Sigmoid colon (tissue), 7 donors: Measurements from ENCODE around the gene GMDS. TPM values are rescaled to one million over a fixed set of nuclear protein-coding genes. Genes with fewer than 3 reads are reported as not detected.

Experiments used
- DNase-seq: peaks from one replicate; pipeline ENCODE4 v3.0.0-alpha.2; 2019
- H3K27ac ChIP-seq, 4 donors: fragments of 200-600 bp; sonication (generic); one replicate each; pipeline ENCODE4 v1.5.1; 2016 to 2019; ENCODE audit warnings: mild to moderate bottlenecking in 1 of 4
- H3K27me3 ChIP-seq, 3 donors: fragments of 200-600 bp; sonication (generic); one replicate each; pipeline ENCODE4 v1.5.1; 2019; ENCODE audit warnings: mild to moderate bottlenecking in 1 of 3
- H3K36me3 ChIP-seq, 4 donors: fragments of 200-600 bp; sonication (generic); one replicate each; pipeline ENCODE4 v1.5.1; 2016 to 2019
- H3K4me1 ChIP-seq, 4 donors: fragments of 200-600 bp; sonication (generic); one replicate each; pipeline ENCODE4 v1.5.1; 2017 to 2019
- H3K4me3 ChIP-seq, 4 donors: fragments of 200-600 bp; sonication (generic); one replicate each; pipeline ENCODE4 v1.5.1; 2017 to 2019; ENCODE audit warnings: mild to moderate bottlenecking in 2 of 4, moderate library complexity in 1 of 4
- H3K9me3 ChIP-seq, 4 donors: fragments of 200-600 bp in 3 of 4; sonication (generic) in 3 of 4; one replicate each; pipeline versions ENCODE4 v1.5.1 to v1.6.1; 2013 to 2019
- EP300 ChIP-seq, 4 donors: sonication (generic); formaldehyde crosslinking; IDR thresholded peaks; one replicate each; pipeline ENCODE4 v1.6.1; 2017; ENCODE audit warnings: antibody characterized with exemption in 4 of 4
- POLR2A ChIP-seq, 2 donors: fragments of 450-650 bp; IDR thresholded peaks; one replicate each; pipeline ENCODE4 v1.6.1; 2016; ENCODE audit warnings: antibody characterized with exemption in 2 of 2, mild to moderate bottlenecking in 2 of 2, moderate library complexity in 2 of 2
- POLR2AphosphoS5 ChIP-seq, 4 donors: sonication (generic); formaldehyde crosslinking; IDR thresholded peaks; one replicate each; pipeline ENCODE4 v1.6.1; 2017; ENCODE audit warnings: antibody characterized with exemption in 4 of 4
- WGBS, 2 donors: extraction: QIAGEN DNeasy Blood & Tissue Kit; methylation state at CpG; one replicate each; pipeline ENCODE4 v1.1.7; 2013; 5-methylcytosine and 5-hydroxymethylcytosine counted together
- intact Hi-C: fragments of 100-400 bp; cut with DNase I; formaldehyde crosslinking; loops from one replicate; pipeline ENCODE4 v1.15.1; 2023
- polyA plus RNA-seq, 3 donors: library from polyadenylated mRNA; stranded (reverse); fragments of 200-250 nt; gene quantifications; one replicate each; pipeline ENCODE4 v1.2.3, GENCODE V29; 2013
- total RNA-seq, 4 donors: library from RNA; depleted of rRNA; stranded (reverse); fragments of >200 nt; gene quantifications; one replicate each; pipeline ENCODE4 v1.1.0, GENCODE V29; 2016
- TF ChIP-seq, protein P1 (sequence below), 4 experiments: fragments of 450-650 bp in 3 of 4; fragments of 200-600 bp in 1 of 4; IDR thresholded peaks; one replicate each; pipeline ENCODE4 v1.5.1; 2016 to 2019; ENCODE audit warnings: antibody characterized with exemption in 4 of 4, mild to moderate bottlenecking in 3 of 4, moderate library complexity in 2 of 4
- donor health status: healthy with polysubstance abuse.
- donor health status: Bipolar disorder and iron deficiency.
- donor health status: healthy.

Gene GMDS
- total and polyA plus RNA-seq, 7 donors, result 3.1 to 173 (median 9.4) TPM

GRCh38 chr6:1942834-1943233 is 302.6 kb downstream of the GMDS start:
- no peak overlapping the region for H3K27ac ChIP-seq
- DNase-seq, result no peak
- 94 to 97% methylated on average over 6 of the region's 6 CpGs for WGBS, 2 donors
- no peak for TF ChIP-seq POLR2AphosphoS5 (IDR thresholded peaks at IDR 0.05)
- TF ChIP-seq, protein P1, sequence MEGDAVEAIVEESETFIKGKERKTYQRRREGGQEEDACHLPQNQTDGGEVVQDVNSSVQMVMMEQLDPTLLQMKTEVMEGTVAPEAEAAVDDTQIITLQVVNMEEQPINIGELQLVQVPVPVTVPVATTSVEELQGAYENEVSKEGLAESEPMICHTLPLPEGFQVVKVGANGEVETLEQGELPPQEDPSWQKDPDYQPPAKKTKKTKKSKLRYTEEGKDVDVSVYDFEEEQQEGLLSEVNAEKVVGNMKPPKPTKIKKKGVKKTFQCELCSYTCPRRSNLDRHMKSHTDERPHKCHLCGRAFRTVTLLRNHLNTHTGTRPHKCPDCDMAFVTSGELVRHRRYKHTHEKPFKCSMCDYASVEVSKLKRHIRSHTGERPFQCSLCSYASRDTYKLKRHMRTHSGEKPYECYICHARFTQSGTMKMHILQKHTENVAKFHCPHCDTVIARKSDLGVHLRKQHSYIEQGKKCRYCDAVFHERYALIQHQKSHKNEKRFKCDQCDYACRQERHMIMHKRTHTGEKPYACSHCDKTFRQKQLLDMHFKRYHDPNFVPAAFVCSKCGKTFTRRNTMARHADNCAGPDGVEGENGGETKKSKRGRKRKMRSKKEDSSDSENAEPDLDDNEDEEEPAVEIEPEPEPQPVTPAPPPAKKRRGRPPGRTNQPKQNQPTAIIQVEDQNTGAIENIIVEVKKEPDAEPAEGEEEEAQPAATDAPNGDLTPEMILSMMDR (IDR thresholded peaks at IDR 0.05), result no peak
- no peak for TF ChIP-seq POLR2A (IDR thresholded peaks at IDR 0.05)
- no peak for TF ChIP-seq EP300 (IDR thresholded peaks at IDR 0.05)
- H3K4me3 ChIP-seq, result no peak overlapping the region
- no peaks in the 10 kb centered on the region for H3K27me3 ChIP-seq
- H3K4me1 ChIP-seq, result no peaks in the 10 kb centered on the region
- H3K9me3 ChIP-seq, result no peaks in the 10 kb centered on the region
- intact Hi-C loops, result no loop called here
- H3K36me3 ChIP-seq, result no peaks in the 10 kb centered on the region

- Histone ChIP-seq H3K36me3 (no peaks in the 10 kb centered on the region), H3K27ac (no peak overlapping the region), H3K27me3 (no peaks in the 10 kb centered on the region), H3K4me3 (no peak overlapping the region), H3K9me3 (no peaks in the 10 kb centered on the region), H3K4me1 (no peaks in the 10 kb centered on the region)
- 88 to 92% methylated on average over 4 of the region's 4 CpGs for WGBS, 2 donors
- no peak for DNase-seq
- intact Hi-C loops, result no loop called here
- TF ChIP-seq POLR2AphosphoS5 (IDR thresholded peaks at IDR 0.05) (no peak), EP300 (IDR thresholded peaks at IDR 0.05) (no peak), POLR2A (IDR thresholded peaks at IDR 0.05) (no peak)
- TF ChIP-seq, protein P1 (IDR thresholded peaks at IDR 0.05), result no peak
Observed at GRCh38 chr6:1941534-1941933, 303.9 kb downstream of the GMDS start.

GRCh38 chr6:1940381-1940780 is 305.0 kb downstream of the GMDS start:
- WGBS, 2 donors, result 90 to 94% methylated on average over 2 of the region's 2 CpGs
- Histone ChIP-seq H3K4me3 (no peak overlapping the region), H3K27me3 (no peaks in the 10 kb centered on the region), H3K27ac (no peak overlapping the region), H3K36me3 (no peaks in the 10 kb centered on the region), H3K9me3 (no peaks in the 10 kb centered on the region), H3K4me1 (no peaks in the 10 kb centered on the region)
- no peak for DNase-seq
- intact Hi-C loops, result no loop called here
- TF ChIP-seq POLR2A (IDR thresholded peaks at IDR 0.05) (no peak), POLR2AphosphoS5 (IDR thresholded peaks at IDR 0.05) (no peak)
- TF ChIP-seq, protein P1 (IDR thresholded peaks at IDR 0.05), result no peak

DNA sequence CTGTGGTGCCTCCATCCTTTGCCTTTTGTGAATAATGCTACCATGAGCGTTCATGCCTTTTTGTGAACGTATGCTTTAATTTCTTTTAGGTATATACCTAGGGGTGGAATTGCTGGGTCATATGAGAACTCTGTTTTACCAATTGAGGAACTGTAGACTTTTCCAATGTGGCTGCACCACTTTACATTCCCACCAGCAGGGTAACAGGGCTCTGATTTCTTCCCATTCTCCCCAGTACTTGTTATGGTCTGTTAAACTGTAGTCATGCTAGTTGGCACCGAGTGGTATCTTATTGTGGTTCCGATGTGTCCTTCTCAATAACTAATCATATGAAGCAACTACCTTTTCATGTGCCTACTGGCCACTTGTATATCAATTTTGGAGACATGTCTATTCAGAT is 312.1 kb downstream of the GMDS start:
- H3K27me3 ChIP-seq, result no peaks in the 10 kb centered on the region
- no peaks in the 10 kb centered on the region for H3K9me3 ChIP-seq
- WGBS, 2 donors, result 97 to 98% methylated on average over 4 of the region's 4 CpGs
- no peak for DNase-seq
- H3K4me1 ChIP-seq, result no peaks in the 10 kb centered on the region
- no peak overlapping the region for H3K4me3 ChIP-seq
- intact Hi-C loops, result no loop called here
- H3K27ac ChIP-seq, result no peak overlapping the region
- no peaks in the 10 kb centered on the region for H3K36me3 ChIP-seq
- TF ChIP-seq POLR2AphosphoS5 (IDR thresholded peaks at IDR 0.05) (no peak), POLR2A (IDR thresholded peaks at IDR 0.05) (no peak), EP300 (IDR thresholded peaks at IDR 0.05) (no peak)
- TF ChIP-seq, protein P1 (IDR thresholded peaks at IDR 0.05), result no peak

GRCh38 chr6:1931817-1932216 is 313.6 kb downstream of the GMDS start:
- intact Hi-C loops, result no loop called here
- no peak for DNase-seq
- 96% methylated on average over 5 of the region's 5 CpGs for WGBS, 2 donors
- Histone ChIP-seq H3K4me1 (no peaks in the 10 kb centered on the region), H3K27me3 (no peaks in the 10 kb centered on the region), H3K27ac (no peak overlapping the region), H3K36me3 (no peaks in the 10 kb centered on the region), H3K9me3 (no peaks in the 10 kb centered on the region), H3K4me3 (no peak overlapping the region)
- TF ChIP-seq POLR2A (IDR thresholded peaks at IDR 0.05), result no peak
- no peak for TF ChIP-seq POLR2AphosphoS5 (IDR thresholded peaks at IDR 0.05)
- TF ChIP-seq EP300 (IDR thresholded peaks at IDR 0.05), result no peak
- TF ChIP-seq, protein P1 (IDR thresholded peaks at IDR 0.05), result no peak
